GM12874 (cell line): ENCODE results near the gene MTCH1.

Experiments
- TF ChIP-seq, protein P1 (sequence below): IDR thresholded peaks from 2 replicates; pipeline ENCODE4 v1.5.1; 2011; ENCODE audit warnings: low read depth, mild to moderate bottlenecking, control low read depth, low read length, moderate library complexity; ENCODE audit not compliant: insufficient read depth

The MTCH1 gene

DNA sequence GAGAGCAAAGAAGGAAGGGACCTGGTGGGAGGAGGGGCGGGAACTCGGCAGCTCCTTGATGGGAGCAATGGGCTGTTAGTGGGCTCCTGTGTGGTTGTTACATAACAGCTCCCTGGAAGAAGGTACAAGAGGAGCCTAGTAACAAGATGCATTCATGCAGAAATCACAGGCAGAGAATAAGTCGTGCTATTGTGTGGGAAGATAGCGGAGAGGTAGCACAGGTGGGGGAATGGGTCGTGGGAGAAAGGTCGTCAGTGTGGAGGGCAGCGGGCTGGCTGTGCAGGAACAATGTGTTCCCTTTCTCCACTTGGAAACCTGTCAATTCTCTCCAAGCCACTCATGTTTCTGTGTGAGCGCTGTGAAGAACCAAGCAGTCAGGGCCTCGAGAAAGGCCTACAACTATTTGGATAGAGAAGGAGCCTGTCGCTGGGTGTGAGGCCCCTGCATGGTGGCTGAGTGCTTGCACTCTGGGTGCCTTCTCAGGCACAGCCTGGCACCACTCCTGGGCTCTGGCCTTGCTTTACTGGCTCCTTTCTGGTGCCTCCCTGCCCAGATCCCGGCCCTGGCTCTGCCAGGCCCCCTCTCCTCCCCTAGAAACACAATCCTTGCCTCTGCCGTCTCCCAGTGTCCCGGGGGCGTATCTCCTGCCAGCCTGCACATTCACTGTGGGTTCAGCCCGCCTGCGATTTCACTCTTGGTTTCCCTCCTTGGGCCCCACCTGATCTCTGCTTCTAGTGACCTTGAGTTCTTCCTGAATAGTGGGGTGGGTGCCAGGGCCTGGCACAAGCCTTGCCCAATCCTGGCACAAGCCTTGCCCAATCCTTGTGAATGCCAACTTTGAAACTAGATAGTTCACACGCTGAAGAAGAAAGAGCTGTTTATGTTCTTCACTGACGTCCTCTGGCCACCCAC lies 12.1 kb upstream of the MTCH1 start:
- TF ChIP-seq, protein P1, sequence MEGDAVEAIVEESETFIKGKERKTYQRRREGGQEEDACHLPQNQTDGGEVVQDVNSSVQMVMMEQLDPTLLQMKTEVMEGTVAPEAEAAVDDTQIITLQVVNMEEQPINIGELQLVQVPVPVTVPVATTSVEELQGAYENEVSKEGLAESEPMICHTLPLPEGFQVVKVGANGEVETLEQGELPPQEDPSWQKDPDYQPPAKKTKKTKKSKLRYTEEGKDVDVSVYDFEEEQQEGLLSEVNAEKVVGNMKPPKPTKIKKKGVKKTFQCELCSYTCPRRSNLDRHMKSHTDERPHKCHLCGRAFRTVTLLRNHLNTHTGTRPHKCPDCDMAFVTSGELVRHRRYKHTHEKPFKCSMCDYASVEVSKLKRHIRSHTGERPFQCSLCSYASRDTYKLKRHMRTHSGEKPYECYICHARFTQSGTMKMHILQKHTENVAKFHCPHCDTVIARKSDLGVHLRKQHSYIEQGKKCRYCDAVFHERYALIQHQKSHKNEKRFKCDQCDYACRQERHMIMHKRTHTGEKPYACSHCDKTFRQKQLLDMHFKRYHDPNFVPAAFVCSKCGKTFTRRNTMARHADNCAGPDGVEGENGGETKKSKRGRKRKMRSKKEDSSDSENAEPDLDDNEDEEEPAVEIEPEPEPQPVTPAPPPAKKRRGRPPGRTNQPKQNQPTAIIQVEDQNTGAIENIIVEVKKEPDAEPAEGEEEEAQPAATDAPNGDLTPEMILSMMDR, result no peak

DNA sequence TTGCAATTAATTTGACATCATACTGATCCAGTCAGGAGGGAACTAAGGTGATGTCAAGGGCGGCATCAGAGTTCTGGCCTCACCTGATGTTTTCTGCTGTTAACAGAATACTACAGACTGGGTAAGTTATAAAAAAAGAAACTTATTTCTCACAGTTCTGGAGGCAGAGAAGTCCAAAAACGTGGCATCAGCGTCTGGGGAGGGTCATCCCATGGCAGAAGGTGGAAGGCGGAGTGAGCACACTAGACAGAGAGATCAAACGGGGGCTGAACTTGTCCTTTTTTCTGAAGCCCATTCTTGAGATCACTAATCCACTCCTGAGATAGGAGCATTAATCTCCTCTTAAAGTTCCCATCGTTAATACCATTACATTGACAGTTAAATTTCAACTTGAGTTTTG lies 3.3 kb upstream of the MTCH1 start:
- TF ChIP-seq, protein P1, result no peak

DNA sequence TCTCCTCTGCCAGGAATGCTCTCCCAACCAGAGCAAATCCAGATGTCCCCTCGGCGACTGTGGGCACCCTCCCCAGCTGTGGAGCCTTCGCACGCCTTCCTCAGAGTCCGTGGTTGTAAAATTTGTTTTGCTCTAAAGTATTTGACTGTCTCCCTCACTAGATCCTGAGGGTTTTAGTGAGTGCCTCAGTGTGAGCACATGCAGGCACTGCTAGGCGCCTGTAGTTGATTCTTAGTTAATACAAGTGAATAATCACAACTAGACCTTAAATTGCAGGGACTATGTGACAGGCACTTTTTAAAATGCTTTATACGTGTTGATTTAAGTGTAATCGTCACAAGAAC lies 680 bp upstream of the MTCH1 start:
- TF ChIP-seq, protein P1, result no peak

DNA sequence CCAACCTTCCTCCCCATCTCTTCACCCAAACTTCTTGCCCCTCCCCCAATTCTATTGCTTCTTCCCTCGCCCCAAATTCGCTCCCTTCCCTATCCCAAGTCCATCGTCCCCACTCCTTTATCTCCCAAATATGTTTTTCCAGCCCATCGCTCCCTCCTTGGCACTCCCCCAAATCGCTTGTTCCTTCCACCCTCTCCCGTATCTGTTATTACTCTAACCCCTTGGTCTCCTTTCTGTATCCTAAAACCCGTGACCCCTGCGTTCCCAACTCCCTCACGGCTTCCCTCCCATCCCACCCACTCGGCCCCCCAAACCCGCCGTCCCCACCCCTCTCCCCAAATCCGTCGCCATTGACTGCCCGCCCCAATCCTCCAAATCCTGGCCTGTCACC lies 584 bp downstream of the MTCH1 start:
- TF ChIP-seq, protein P1, result no peak

DNA sequence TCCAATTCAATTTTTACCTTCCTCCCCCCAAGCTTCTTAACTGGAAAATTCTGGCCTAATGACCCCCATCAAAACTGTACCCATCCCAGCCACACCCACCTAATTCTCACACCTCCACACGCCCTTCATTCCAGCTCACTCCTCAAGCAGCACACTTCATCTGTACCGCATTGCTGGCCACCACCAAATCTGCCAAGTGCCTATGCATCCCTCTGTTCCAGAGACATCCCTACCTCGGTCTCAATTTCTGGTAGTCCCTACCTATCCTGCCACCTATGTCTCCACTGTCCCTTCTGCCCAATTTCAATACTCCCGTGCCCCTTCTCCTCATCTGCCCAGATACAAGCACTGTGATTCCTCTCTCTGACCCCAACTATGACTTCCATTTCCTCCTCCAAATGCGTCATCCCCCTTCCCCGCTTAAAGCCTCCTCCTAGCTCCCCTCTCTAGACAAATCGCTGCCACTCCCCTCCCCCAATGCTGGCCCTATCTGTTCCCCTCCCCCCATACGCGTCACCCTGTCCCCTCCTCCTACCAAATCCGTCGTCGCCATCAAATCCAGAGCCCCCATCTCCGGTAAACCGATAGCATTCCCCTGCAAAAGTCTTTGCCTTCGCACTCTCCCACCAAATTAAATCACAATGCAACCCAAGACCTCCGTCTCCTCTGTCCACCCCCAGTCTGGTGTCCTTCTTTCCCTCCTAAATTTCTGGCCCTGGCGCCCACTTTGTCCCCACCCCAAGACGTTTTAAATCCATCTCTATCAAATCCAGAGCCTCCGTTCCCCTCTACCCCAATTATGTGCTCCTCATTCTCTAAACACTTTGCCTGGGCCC lies 1.2 kb downstream of the MTCH1 start:
- TF ChIP-seq, protein P1, result no peak

DNA sequence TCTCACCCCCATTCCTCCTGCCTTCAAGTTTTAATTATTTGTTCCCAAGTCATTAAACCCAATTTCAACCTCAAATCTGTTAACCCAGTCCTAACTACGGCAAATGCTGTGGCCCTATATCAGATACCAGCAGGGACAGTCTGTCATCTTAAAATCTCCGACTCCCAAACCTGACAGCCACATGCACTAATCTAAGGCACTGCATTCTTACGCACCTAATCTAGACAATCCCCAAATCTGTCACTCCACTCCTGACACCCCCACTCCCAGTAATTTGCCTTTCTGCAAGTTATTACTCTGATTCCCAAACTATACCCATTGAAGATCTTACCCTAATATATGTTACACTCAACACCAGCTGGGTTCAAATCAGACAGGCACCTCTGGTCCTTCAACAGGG lies 2.5 kb downstream of the MTCH1 start:
- TF ChIP-seq, protein P1, result no peak

DNA sequence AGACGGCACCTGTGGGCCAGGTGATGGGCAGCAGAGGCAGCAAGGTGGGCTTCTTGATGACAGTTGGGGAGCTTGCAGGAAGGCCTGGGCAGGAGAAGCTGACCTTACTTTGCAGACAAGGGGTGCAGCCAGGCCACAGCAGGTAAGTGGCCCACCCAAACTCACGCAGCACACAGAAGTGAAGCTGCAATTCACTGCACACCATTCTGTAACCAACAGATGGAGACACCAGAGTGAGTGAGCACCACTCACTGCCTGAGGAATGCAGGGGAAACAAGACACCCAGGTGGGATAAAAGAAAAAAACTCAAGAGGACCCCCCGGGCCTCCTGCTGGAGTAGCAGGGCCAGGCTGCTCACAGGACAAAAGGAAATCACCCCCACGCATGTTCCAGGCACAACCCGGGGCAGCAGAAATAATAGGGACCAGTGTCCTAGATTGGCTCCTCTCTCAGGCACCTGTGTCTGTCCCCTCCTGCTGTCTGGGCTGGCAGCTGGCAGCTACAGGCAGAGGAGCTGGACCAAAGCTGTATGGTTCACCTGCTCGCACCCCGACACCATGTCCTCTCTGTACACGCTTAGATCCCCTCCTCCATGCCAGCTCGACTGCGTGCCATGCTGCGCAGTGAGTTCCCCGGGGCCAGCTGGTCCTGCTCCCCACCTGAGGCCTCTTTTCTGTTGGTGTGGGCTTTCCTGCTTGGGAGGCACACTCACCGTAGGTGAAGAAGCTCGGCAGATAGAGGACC lies 4.9 kb downstream of the MTCH1 start:
- TF ChIP-seq, protein P1, result no peak
